ENCODE measurements around the gene BMP7.

GRCh38 chr20:57255183-57255582, 11.3 kb downstream of the BMP7 start:
- no peak for TF ChIP-seq CTCF (IDR thresholded peaks at IDR 0.05)
- TF ChIP-seq POLR2A (IDR thresholded peaks at IDR 0.05) = no peak
- TF ChIP-seq POLR2AphosphoS5 (IDR thresholded peaks at IDR 0.05) = no peak

Measured in sigmoid colon (tissue), 4 donors.